ENCODE measurements around the gene AFF1.

GRCh38 chr4:87188932-87189331 is 254.1 kb downstream of the AFF1 start:
- TF ChIP-seq SIN3A (IDR thresholded peaks at IDR 0.05; ENCODE audit: borderline replicate concordance, insufficient read depth, low read length), result no peak
- no peak for TF ChIP-seq TAF1 (IDR thresholded peaks at IDR 0.05; ENCODE audit: borderline replicate concordance, insufficient read depth, low read length)
- no peak for TF ChIP-seq REST (IDR thresholded peaks at IDR 0.05; ENCODE audit: insufficient read depth in 1 of 2, low read depth in 2 of 2, low read length in 2 of 2)

Data from PFSK-1 (cell line).